Measurements from ENCODE around the gene HRH3.

HRH3 gene

DNA sequence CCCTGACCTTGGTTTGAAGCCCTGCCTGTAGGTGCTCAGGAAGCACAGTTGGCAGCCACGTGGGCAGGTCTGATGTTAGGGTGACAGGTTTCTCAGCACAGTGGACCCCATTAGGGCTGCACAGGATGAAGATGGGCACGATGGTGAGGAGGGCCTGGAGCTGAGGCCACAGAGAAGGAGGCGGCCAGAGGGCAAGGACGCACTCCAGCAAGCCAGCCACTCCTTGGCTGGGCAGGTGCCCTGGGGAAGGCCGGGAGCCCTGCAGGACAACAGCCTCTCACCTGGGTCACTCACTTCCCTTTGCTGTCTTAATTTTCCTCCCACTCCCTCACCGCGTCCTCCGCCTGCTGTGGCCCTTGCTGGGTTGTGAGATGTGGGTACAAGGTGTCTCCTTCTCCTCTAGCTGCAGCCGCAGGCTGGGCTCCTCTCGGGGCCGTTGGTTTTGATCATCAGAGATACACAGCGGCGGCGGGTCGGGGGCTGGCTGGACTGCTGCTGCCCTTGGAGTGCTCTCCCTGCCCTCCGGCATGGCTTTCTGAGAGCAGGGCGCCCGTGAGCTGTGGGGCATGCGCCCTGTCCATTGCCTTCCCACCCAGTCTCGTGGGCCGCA lies 23.9 kb upstream of the HRH3 start:
- TF ChIP-seq, protein P1, sequence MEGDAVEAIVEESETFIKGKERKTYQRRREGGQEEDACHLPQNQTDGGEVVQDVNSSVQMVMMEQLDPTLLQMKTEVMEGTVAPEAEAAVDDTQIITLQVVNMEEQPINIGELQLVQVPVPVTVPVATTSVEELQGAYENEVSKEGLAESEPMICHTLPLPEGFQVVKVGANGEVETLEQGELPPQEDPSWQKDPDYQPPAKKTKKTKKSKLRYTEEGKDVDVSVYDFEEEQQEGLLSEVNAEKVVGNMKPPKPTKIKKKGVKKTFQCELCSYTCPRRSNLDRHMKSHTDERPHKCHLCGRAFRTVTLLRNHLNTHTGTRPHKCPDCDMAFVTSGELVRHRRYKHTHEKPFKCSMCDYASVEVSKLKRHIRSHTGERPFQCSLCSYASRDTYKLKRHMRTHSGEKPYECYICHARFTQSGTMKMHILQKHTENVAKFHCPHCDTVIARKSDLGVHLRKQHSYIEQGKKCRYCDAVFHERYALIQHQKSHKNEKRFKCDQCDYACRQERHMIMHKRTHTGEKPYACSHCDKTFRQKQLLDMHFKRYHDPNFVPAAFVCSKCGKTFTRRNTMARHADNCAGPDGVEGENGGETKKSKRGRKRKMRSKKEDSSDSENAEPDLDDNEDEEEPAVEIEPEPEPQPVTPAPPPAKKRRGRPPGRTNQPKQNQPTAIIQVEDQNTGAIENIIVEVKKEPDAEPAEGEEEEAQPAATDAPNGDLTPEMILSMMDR (IDR thresholded peaks at IDR 0.05; ENCODE audit: low read length), result no peak
- no peak for TF ChIP-seq EZH2 (IDR thresholded peaks at IDR 0.05; ENCODE audit: borderline replicate concordance, low read length)
- Histone ChIP-seq H4K20me1 (ENCODE audit: insufficient read depth, low read length) (no peaks in the 10 kb centered on the region), H3K4me1 (ENCODE audit: insufficient read depth, low read length, severe bottlenecking) (peaks cover 12% of the 10 kb centered on the region)

DNA sequence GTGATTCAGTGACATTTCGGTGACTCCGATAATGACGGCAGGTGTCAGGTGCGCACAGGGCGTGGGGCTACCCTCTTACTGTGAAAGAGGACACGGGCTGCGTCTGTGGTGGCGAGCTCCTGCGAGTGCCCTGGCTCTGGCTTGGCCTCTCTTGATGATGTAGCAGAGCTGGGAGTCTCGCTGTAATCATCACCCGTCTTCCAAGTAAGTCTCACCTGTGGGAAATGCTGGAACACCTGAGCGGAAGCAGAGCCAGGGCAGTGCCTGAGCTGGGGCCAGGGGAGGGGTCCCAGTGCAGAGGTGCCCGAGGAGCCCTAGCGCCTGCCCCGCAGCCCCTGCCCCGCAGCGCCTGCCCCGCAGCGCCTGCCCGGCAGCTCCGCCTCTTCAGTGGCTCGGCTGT lies 23.0 kb upstream of the HRH3 start:
- no peak overlapping the region for H3K27ac ChIP-seq (ENCODE audit: low read depth, low read length, poor library complexity, severe bottlenecking)
- peaks cover 13% of the 10 kb centered on the region for H3K4me1 ChIP-seq (ENCODE audit: insufficient read depth, low read length, severe bottlenecking)
- no peak overlapping the region for H3K9ac ChIP-seq (ENCODE audit: low read length)
- H3K36me3 ChIP-seq (ENCODE audit: insufficient read depth, low read length), result peaks cover 15% of the 10 kb centered on the region; the same call in 1 of the 2 replicates
- no peaks in the 10 kb centered on the region for H3K27me3 ChIP-seq (ENCODE audit: insufficient read depth, low read length)
- H3F3A ChIP-seq (ENCODE audit: insufficient read depth, low read length), result no peaks in the 10 kb centered on the region
- H3K4me2 ChIP-seq (ENCODE audit: low read length), result no peak overlapping the region
- no peak overlapping the region for H3K4me3 ChIP-seq (ENCODE audit: low read depth, low read length, poor library complexity, severe bottlenecking)
- no peaks in the 10 kb centered on the region for H3K9me3 ChIP-seq (ENCODE audit: low read length)
- TF ChIP-seq, protein P1 (IDR thresholded peaks at IDR 0.05; ENCODE audit: low read length), result no peak
- no peak for TF ChIP-seq EZH2 (IDR thresholded peaks at IDR 0.05; ENCODE audit: borderline replicate concordance, low read length)
- no peaks in the 10 kb centered on the region for H4K20me1 ChIP-seq (ENCODE audit: insufficient read depth, low read length)
- no peaks in the 10 kb centered on the region for H3K9me2 ChIP-seq (ENCODE audit: low read depth, low read length)
- H2AFZ ChIP-seq (ENCODE audit: low read length), result no peak overlapping the region
- H3K79me2 ChIP-seq (ENCODE audit: insufficient read depth, low read length), result 0 out of 2 replicates have a peak, but pooled peaks cover 3% of the 10 kb centered on the region

More for the DNA sequence above, 23.9 kb upstream of the HRH3 start:
- no peak overlapping the region for H3K9ac ChIP-seq (ENCODE audit: low read length)
- H3K4me3 ChIP-seq (ENCODE audit: low read depth, low read length, poor library complexity, severe bottlenecking), result no peak overlapping the region
- H3K27me3 ChIP-seq (ENCODE audit: insufficient read depth, low read length), result no peaks in the 10 kb centered on the region
- no peaks in the 10 kb centered on the region for H3F3A ChIP-seq (ENCODE audit: insufficient read depth, low read length)
- H3K9me3 ChIP-seq (ENCODE audit: low read length), result no peaks in the 10 kb centered on the region
- H3K9me2 ChIP-seq (ENCODE audit: low read depth, low read length), result no peaks in the 10 kb centered on the region
- H3K27ac ChIP-seq (ENCODE audit: low read depth, low read length, poor library complexity, severe bottlenecking), result no peak overlapping the region
- H2AFZ ChIP-seq (ENCODE audit: low read length), result no peak overlapping the region
- no peak overlapping the region for H3K4me2 ChIP-seq (ENCODE audit: low read length)
- 0 out of 2 replicates have a peak, but pooled peaks cover 3% of the 10 kb centered on the region for H3K79me2 ChIP-seq (ENCODE audit: insufficient read depth, low read length)
- peaks cover 15% of the 10 kb centered on the region; the same call in 1 of the 2 replicates for H3K36me3 ChIP-seq (ENCODE audit: insufficient read depth, low read length)

DNA sequence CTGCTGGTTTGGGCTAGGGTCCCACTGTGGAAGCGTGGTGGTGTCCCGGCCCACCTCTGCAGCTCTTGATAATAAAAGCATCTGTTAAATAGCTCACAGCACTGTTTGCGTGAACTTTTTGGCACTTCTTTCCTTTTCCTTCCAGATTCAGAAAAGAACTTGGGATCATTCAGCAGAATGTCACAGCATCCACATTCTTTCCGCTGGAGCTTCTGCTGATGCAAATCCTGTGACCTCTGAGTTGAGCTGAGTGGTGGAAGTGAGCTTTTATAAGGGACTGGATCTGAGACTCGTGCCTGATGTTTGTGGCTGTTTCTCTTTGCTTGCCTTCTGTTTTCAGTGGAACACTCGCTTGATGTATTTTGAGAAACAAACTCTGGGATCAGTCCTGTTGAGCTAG lies 22.1 kb upstream of the HRH3 start:
- H3K9ac ChIP-seq (ENCODE audit: low read length), result no peak overlapping the region
- no peak overlapping the region for H2AFZ ChIP-seq (ENCODE audit: low read length)
- no peak overlapping the region for H3K4me3 ChIP-seq (ENCODE audit: low read depth, low read length, poor library complexity, severe bottlenecking)
- H3K9me2 ChIP-seq (ENCODE audit: low read depth, low read length), result no peaks in the 10 kb centered on the region
- 0 out of 2 replicates have a peak, but pooled peaks cover 3% of the 10 kb centered on the region for H3K79me2 ChIP-seq (ENCODE audit: insufficient read depth, low read length)
- TF ChIP-seq, protein P1 (IDR thresholded peaks at IDR 0.05; ENCODE audit: low read length), result no peak
- TF ChIP-seq EZH2 (IDR thresholded peaks at IDR 0.05; ENCODE audit: borderline replicate concordance, low read length), result no peak
- H4K20me1 ChIP-seq (ENCODE audit: insufficient read depth, low read length), result no peaks in the 10 kb centered on the region
- no peaks in the 10 kb centered on the region for H3F3A ChIP-seq (ENCODE audit: insufficient read depth, low read length)
- H3K27me3 ChIP-seq (ENCODE audit: insufficient read depth, low read length), result no peaks in the 10 kb centered on the region
- peaks cover 15% of the 10 kb centered on the region; the same call in 1 of the 2 replicates for H3K36me3 ChIP-seq (ENCODE audit: insufficient read depth, low read length)
- H3K27ac ChIP-seq (ENCODE audit: low read depth, low read length, poor library complexity, severe bottlenecking), result no peak overlapping the region
- no peaks in the 10 kb centered on the region for H3K9me3 ChIP-seq (ENCODE audit: low read length)
- H3K4me1 ChIP-seq (ENCODE audit: insufficient read depth, low read length, severe bottlenecking), result peaks cover 20% of the 10 kb centered on the region
- H3K4me2 ChIP-seq (ENCODE audit: low read length), result no peak overlapping the region

Measured in OCI-LY1 (cell line).